IMR-90 (cell line): ENCODE results near the gene SDR39U1. TPM values are rescaled to one million over a fixed set of nuclear protein-coding genes. Genes with fewer than 3 reads are reported as not detected.

Experiments used
- ATAC-seq: fragments of 200-7000 bp; cut with Tn5 transposase; 2 replicates; pipeline ENCODE4 v1.9.1; 2020; ENCODE audit warnings: low read depth, mild to moderate bottlenecking, moderate library complexity
- BruUV-seq: library from RNA; stranded (reverse); fragments of 400-500 nt; replicated peaks from 2 replicates; lab custom pipeline; 2021; lab: Mats Ljungman, UMichigan
- CTCF ChIA-PET: fragments of 300-600 bp; formaldehyde crosslinking; extraction: SDS; loops from one replicate; lab custom pipeline; 2021; ENCODE audit warnings: antibody characterized with exemption; lab: Yijun Ruan, JAX
- POLR2A ChIA-PET: fragments of 300-600 bp; sonication (Branson Sonifier 250); formaldehyde crosslinking; loops from one replicate; lab custom pipeline; 2022; ENCODE audit warnings: antibody characterized with exemption; ENCODE audit not compliant: unreplicated experiment; lab: Charles Lee
- DNase-seq: peaks from one replicate; pipeline ENCODE4 v3.0.0; 2013
- H2AFZ ChIP-seq: replicated peaks from 2 replicates; pipeline ENCODE3; 2013; ENCODE audit warnings: low read length, mild to moderate bottlenecking; ENCODE audit not compliant: poor library complexity
- H2AK5ac ChIP-seq: 2 replicates; pipeline ENCODE4 v1.6.1; 2013; ENCODE audit warnings: low read depth, low read length, inconsistent platforms
- H2AK9ac ChIP-seq: replicated peaks from 2 replicates; pipeline ENCODE3; 2013; ENCODE audit warnings: mild to moderate bottlenecking, low read depth, low read length, moderate library complexity; ENCODE audit not compliant: poor library complexity
- H2BK120ac ChIP-seq: 2 replicates; pipeline ENCODE4 v1.6.1; 2013; ENCODE audit warnings: low read depth, low read length, inconsistent platforms
- H2BK15ac ChIP-seq: 3 replicates; pipeline ENCODE4 v1.6.1; 2013; ENCODE audit warnings: low read depth, low read length, inconsistent platforms
- H2BK20ac ChIP-seq: 2 replicates; pipeline ENCODE4 v1.6.1; 2013; ENCODE audit warnings: low read depth, mild to moderate bottlenecking, inconsistent platforms, low read length, moderate library complexity
- H2BK5ac ChIP-seq: 2 replicates; pipeline ENCODE4 v1.6.1; 2013; ENCODE audit warnings: mild to moderate bottlenecking, low read depth, low read length, inconsistent platforms; ENCODE audit not compliant: poor library complexity, severe bottlenecking
- H3K14ac ChIP-seq: replicated peaks from 2 replicates; pipeline ENCODE4 v1.6.1; 2013; ENCODE audit warnings: low read depth, low read length, inconsistent platforms
- H3K18ac ChIP-seq: 2 replicates; pipeline ENCODE4 v1.6.1; 2013; ENCODE audit warnings: low read depth, low read length, control low read depth
- H3K23ac ChIP-seq: 2 replicates; pipeline ENCODE4 v1.6.1; 2013; ENCODE audit warnings: low read depth, low read length, inconsistent platforms
- H3K27ac ChIP-seq: 2 replicates; pipeline ENCODE4 v1.5.1; 2013; ENCODE audit warnings: mild to moderate bottlenecking, control low read depth, low read length; ENCODE audit not compliant: insufficient read depth
- H3K27me3 ChIP-seq: 2 replicates; pipeline ENCODE4 v1.6.1; 2013; ENCODE audit warnings: low read length; ENCODE audit not compliant: control insufficient read depth, insufficient read depth
- H3K36me3 ChIP-seq: 2 replicates; pipeline ENCODE4 v1.6.1; 2013; ENCODE audit warnings: low read length, mixed read lengths; ENCODE audit not compliant: control insufficient read depth, insufficient read depth
- H3K4ac ChIP-seq: 2 replicates; pipeline ENCODE4 v1.6.1; 2013; ENCODE audit warnings: low read depth, low read length, inconsistent platforms
- H3K4me1 ChIP-seq: 2 replicates; pipeline ENCODE4 v1.6.1; 2013; ENCODE audit warnings: low read length, mixed read lengths; ENCODE audit not compliant: control insufficient read depth, insufficient read depth
- H3K4me2 ChIP-seq: 2 replicates; pipeline ENCODE4 v1.6.1; 2013; ENCODE audit warnings: low read depth, mild to moderate bottlenecking, control low read depth, low read length, moderate library complexity
- H3K4me3 ChIP-seq: 2 replicates; pipeline ENCODE4 v1.5.1; 2013; ENCODE audit warnings: low read depth, mild to moderate bottlenecking, control low read depth, low read length, moderate library complexity; ENCODE audit not compliant: insufficient read depth
- H3K56ac ChIP-seq: 2 replicates; pipeline ENCODE4 v1.6.1; 2013; ENCODE audit warnings: low read length, inconsistent platforms; ENCODE audit not compliant: insufficient read depth; ENCODE audit errors: extremely low read depth
- H3K79me1 ChIP-seq, 2 experiments: 2 replicates each; pipeline ENCODE4 v1.6.1; 2013; ENCODE audit warnings: low read length in 2 of 2, inconsistent platforms in 1 of 2, low read depth in 1 of 2
- H3K9ac ChIP-seq: 2 replicates; pipeline ENCODE4 v1.6.1; 2013; ENCODE audit warnings: low read depth, low read length, control low read depth
- H3K9me1 ChIP-seq: 2 replicates; pipeline ENCODE4 v1.6.1; 2013; ENCODE audit warnings: low read length, inconsistent platforms; ENCODE audit not compliant: insufficient read depth
- H3K9me3 ChIP-seq: 2 replicates; pipeline ENCODE4 v1.6.1; 2013; ENCODE audit warnings: low read length; ENCODE audit not compliant: control insufficient read depth, insufficient read depth
- H4K20me1 ChIP-seq: 2 replicates; pipeline ENCODE4 v1.6.1; 2013; ENCODE audit warnings: low read length, inconsistent platforms; ENCODE audit not compliant: insufficient read depth
- H4K5ac ChIP-seq: 2 replicates; pipeline ENCODE4 v1.6.1; 2013; ENCODE audit warnings: mild to moderate bottlenecking, low read depth, low read length, control low read depth
- H4K8ac ChIP-seq, 2 experiments: 2 replicates each; pipeline ENCODE4 v1.6.1; 2013; ENCODE audit warnings: low read depth in 2 of 2, low read length in 2 of 2, control low read depth in 1 of 2, inconsistent platforms in 1 of 2
- H4K91ac ChIP-seq: 2 replicates; pipeline ENCODE4 v1.6.1; 2013; ENCODE audit warnings: low read depth, low read length, inconsistent platforms; ENCODE audit not compliant: insufficient read depth
- BHLHE40 ChIP-seq: fragments of 150-350 bp; IDR thresholded peaks from 2 replicates; pipeline ENCODE4 v1.6.1; 2016; ENCODE audit warnings: mild to moderate bottlenecking, low read depth, low read length
- CHD1 ChIP-seq: IDR thresholded peaks from 2 replicates; pipeline ENCODE4 v1.6.1; 2012; ENCODE audit warnings: low read depth, low read length, improper control_type of control experiment
- RFX5 ChIP-seq: IDR thresholded peaks from 2 replicates; pipeline ENCODE4 v1.8.0; 2012; ENCODE audit warnings: low read depth, mild to moderate bottlenecking, low read length, moderate library complexity
- SMC3 ChIP-seq: fragments of 150-350 bp; IDR thresholded peaks from 2 replicates; pipeline ENCODE4 v1.6.1; 2016; ENCODE audit warnings: low read depth, mild to moderate bottlenecking, antibody characterized with exemption, low read length, moderate library complexity
- USF2 ChIP-seq: fragments of 150-350 bp; IDR thresholded peaks from 2 replicates; pipeline ENCODE4 v1.6.1; 2017; ENCODE audit warnings: mild to moderate bottlenecking, antibody characterized with exemption, low read length, low read depth
- WGBS, 2 experiments: methylation state at CpG; one replicate each; pipeline versions ENCODE4 v1.1.5 to v1.1.7; 2013; ENCODE audit warnings: missing lambda C conversion rate in 2 of 2; ENCODE audit not compliant: insufficient read length in 1 of 2; ENCODE audit errors: extremely low coverage in 2 of 2; 5-methylcytosine and 5-hydroxymethylcytosine counted together
- dilution Hi-C: fragments of 300-500 bp; cut with HindIII; formaldehyde crosslinking; loops from one replicate; pipeline ENCODE4 v1.14.3; 2018; ENCODE audit warnings: low sequenced_read_pairs; ENCODE audit not compliant: unreplicated experiment
- in situ Hi-C: fragments of 300-500 bp; cut with MboI; formaldehyde crosslinking; loops from 3 replicates; pipeline ENCODE4 v1.14.3; 2019; ENCODE audit warnings: low sequenced_read_pairs, inconsistent platforms, mixed read lengths
- intact Hi-C: fragments of 100-400 bp; cut with micrococcal nuclease; formaldehyde crosslinking; loops from 2 replicates; pipeline ENCODE4 v1.10.0; 2022
- polyA plus RNA-seq, 3 experiments: library from polyadenylated mRNA; depleted of rRNA; stranded (reverse); fragments of >200 nt; gene quantifications; 2 replicates each; pipeline ENCODE4 v1.2.3, GENCODE V29; 2012; ENCODE audit warnings: low replicate concordance in 1 of 3
- total RNA-seq: library from RNA; depleted of rRNA; stranded (reverse); fragments of >200 nt; gene quantifications from 2 replicates; pipeline ENCODE4 v1.2.3, GENCODE V29; 2012

SDR39U1 gene
- total and polyA plus RNA-seq, 2 of the 4 experiments (the other 2 are of a cell fraction) = 7.5 to 46.3 TPM

GRCh38 chr14:24394275-24394674, 48.3 kb downstream of the SDR39U1 start:
- no TSS peak for BruUV-seq
- Histone ChIP-seq H2AFZ (no peak overlapping the region), H2BK20ac (no peak overlapping the region), H2BK5ac (no peak overlapping the region), H2AK5ac (no peak overlapping the region), H3K79me1 (peaks cover 0 to 3% of the 10 kb centered on the region in 2 experiments; a peak in 1 of 4 replicates), H3K9me3 (no peaks in the 10 kb centered on the region), H3K4ac (no peak overlapping the region), H3K4me1 (peaks cover 11% of the 10 kb centered on the region), H4K20me1 (no peaks in the 10 kb centered on the region), H3K14ac (no peak overlapping the region), H2BK15ac (no peak overlapping the region), H3K9ac (no peak overlapping the region), H3K4me2 (no peak overlapping the region), H2BK120ac (no peak overlapping the region), H2AK9ac (no peak overlapping the region), H3K27me3 (no peaks in the 10 kb centered on the region), H3K56ac (no peak overlapping the region), H3K18ac (no peak overlapping the region), H3K27ac (no peak overlapping the region), H4K91ac (no peak overlapping the region), H3K4me3 (no peak overlapping the region), H3K36me3 (no peaks in the 10 kb centered on the region), H4K8ac (no peak overlapping the region), H4K5ac (no peak overlapping the region), H3K9me1 (0 out of 2 replicates have a peak, but pooled peaks cover 2% of the 10 kb centered on the region), H3K23ac (no peak overlapping the region)
- no peak for TF ChIP-seq USF2
- TF ChIP-seq RFX5 = no peak
- TF ChIP-seq SMC3 = no peak
- no peak for TF ChIP-seq CHD1
- TF ChIP-seq BHLHE40 = no peak
- ChIA-PET POLR2A (no interaction called here), CTCF (no interaction called here)
- in situ Hi-C loops = no loop called here
- DNase-seq = no peak
- ATAC-seq = no peak
- intact Hi-C loops = no loop called here
- no CpG with 5 or more reads among the region's 3 CpGs for WGBS, 2 experiments
- dilution Hi-C loops = no loop called here
